Thymus (tissue), 11 donors: ENCODE data around the gene SNX13. TPM values are rescaled to one million over a fixed set of nuclear protein-coding genes. Genes with fewer than 3 reads are reported as not detected.

ENCODE experiments used
- DNase-seq, 9 donors: peaks; one replicate each; pipeline ENCODE4 v3.0.0-alpha.2; 2013; ENCODE audit warnings: low spot score in 9 of 9, low read depth in 6 of 9, missing footprints in 1 of 9
- H3K27ac ChIP-seq, 2 donors: one replicate each; pipeline ENCODE4 v1.5.1; 2013; ENCODE audit warnings: control low read depth in 1 of 2, low read depth in 1 of 2, low read length in 1 of 2, mild to moderate bottlenecking in 1 of 2, moderate library complexity in 1 of 2
- H3K27me3 ChIP-seq, 2 donors: one replicate each; pipeline ENCODE4 v1.5.1; 2013; ENCODE audit warnings: low read length in 1 of 2; ENCODE audit not compliant: control insufficient read depth in 2 of 2, insufficient read depth in 1 of 2
- H3K36me3 ChIP-seq, 2 donors: one replicate each; pipeline ENCODE4 v1.5.1; 2013; ENCODE audit warnings: low read length in 1 of 2, mild to moderate bottlenecking in 1 of 2, moderate library complexity in 1 of 2; ENCODE audit not compliant: control insufficient read depth in 2 of 2, insufficient read depth in 2 of 2
- H3K4me1 ChIP-seq, 2 donors: one replicate each; pipeline ENCODE4 v1.5.1; 2013; ENCODE audit warnings: low read length in 2 of 2; ENCODE audit not compliant: control insufficient read depth in 2 of 2, insufficient read depth in 2 of 2
- H3K4me3 ChIP-seq, 2 donors: one replicate each; pipeline ENCODE4 v1.5.1; 2013; ENCODE audit warnings: low read length in 2 of 2, control low read depth in 1 of 2, mild to moderate bottlenecking in 1 of 2
- H3K9me3 ChIP-seq, 2 donors: one replicate each; pipeline ENCODE4 v1.5.1; 2013; ENCODE audit warnings: low read length in 1 of 2, mild to moderate bottlenecking in 1 of 2; ENCODE audit not compliant: control insufficient read depth in 2 of 2, insufficient read depth in 1 of 2
- WGBS: extraction: QIAGEN DNeasy Blood & Tissue Kit; methylation state at CpG from one replicate; pipeline ENCODE4 v1.1.7; 2013; 5-methylcytosine and 5-hydroxymethylcytosine counted together
- polyA plus RNA-seq: library from polyadenylated mRNA; stranded (reverse); fragments of 200-250 nt; gene quantifications from one replicate; pipeline ENCODE4 v1.2.3, GENCODE V29; 2013
- total RNA-seq: library from RNA; stranded (reverse); fragments of 120-200 nt; gene quantifications from one replicate; pipeline ENCODE4 v1.2.4, GENCODE V29; 2013
- donor health status: healthy.

SNX13 gene
- total and polyA plus RNA-seq, 2 donors, result 12.3 to 33.4 TPM

GRCh38 chr7:17983221-17984062, 43.1 kb upstream of the SNX13 start:
- 83% methylated on average over 3 of the region's 3 CpGs for WGBS
- Histone ChIP-seq H3K27ac (no peak overlapping the region), H3K4me1 (no peaks in the 10 kb centered on the region), H3K9me3 (no peaks in the 10 kb centered on the region), H3K36me3 (no peaks in the 10 kb centered on the region), H3K27me3 (no peaks in the 10 kb centered on the region), H3K4me3 (no peak overlapping the region)
- no peak for DNase-seq

GRCh38 chr7:17976952-17977351, 36.7 kb upstream of the SNX13 start:
- Histone ChIP-seq H3K9me3 (no peaks in the 10 kb centered on the region), H3K27me3 (no peaks in the 10 kb centered on the region), H3K4me3 (no peak overlapping the region), H3K36me3 (no peaks in the 10 kb centered on the region), H3K4me1 (no peaks in the 10 kb centered on the region), H3K27ac (no peak overlapping the region)
- DNase-seq, result no peak
- WGBS, result 50% methylated on average over 2 of the region's 2 CpGs

GRCh38 chr7:17971411-17971810, 31.1 kb upstream of the SNX13 start:
- 96% methylated on average over 2 of the region's 2 CpGs for WGBS
- no peak for DNase-seq
- H3K36me3 ChIP-seq, result no peaks in the 10 kb centered on the region
- no peaks in the 10 kb centered on the region for H3K4me1 ChIP-seq
- H3K4me3 ChIP-seq, result no peak overlapping the region
- no peaks in the 10 kb centered on the region for H3K27me3 ChIP-seq
- H3K9me3 ChIP-seq, result no peaks in the 10 kb centered on the region
- H3K27ac ChIP-seq, result no peak overlapping the region

- H3K9me3 ChIP-seq, result no peaks in the 10 kb centered on the region
- 85% methylated on average over 5 of the region's 5 CpGs for WGBS
- DNase-seq, result no peak
- no peak overlapping the region for H3K27ac ChIP-seq
- H3K4me3 ChIP-seq, result no peak overlapping the region
- H3K4me1 ChIP-seq, result no peaks in the 10 kb centered on the region
- no peaks in the 10 kb centered on the region for H3K36me3 ChIP-seq
- H3K27me3 ChIP-seq, result no peaks in the 10 kb centered on the region
Observed at GRCh38 chr7:17968791-17969715, 28.8 kb upstream of the SNX13 start.

- 95% methylated on average over 3 of the region's 3 CpGs for WGBS
- Histone ChIP-seq H3K4me3 (no peak overlapping the region), H3K36me3 (no peaks in the 10 kb centered on the region), H3K27ac (no peak overlapping the region), H3K9me3 (no peaks in the 10 kb centered on the region), H3K4me1 (no peaks in the 10 kb centered on the region), H3K27me3 (no peaks in the 10 kb centered on the region)
- no peak for DNase-seq
Observed at GRCh38 chr7:17966706-17967105, 26.4 kb upstream of the SNX13 start.

DNA sequence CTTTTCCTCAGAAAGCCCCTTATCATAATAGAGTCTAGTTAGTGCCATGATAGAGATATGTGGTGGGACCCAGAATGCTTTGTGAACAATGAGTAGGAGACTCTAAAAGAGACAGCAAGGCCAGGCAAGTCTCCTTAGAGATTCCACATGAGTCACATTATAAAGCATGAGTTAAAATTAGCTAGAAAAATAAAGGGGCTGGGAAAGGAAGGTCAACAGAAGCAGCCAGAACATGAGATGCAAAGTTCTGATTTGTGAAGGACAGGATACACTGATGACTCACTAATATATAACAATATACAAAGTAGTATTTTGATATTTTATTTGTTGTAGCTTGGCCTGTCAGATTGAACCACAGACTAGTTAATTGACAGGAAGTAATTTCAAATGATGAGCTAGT, 25.3 kb upstream of the SNX13 start:
- Histone ChIP-seq H3K4me3 (no peak overlapping the region), H3K4me1 (no peaks in the 10 kb centered on the region), H3K27me3 (no peaks in the 10 kb centered on the region), H3K27ac (no peak overlapping the region), H3K9me3 (no peaks in the 10 kb centered on the region), H3K36me3 (no peaks in the 10 kb centered on the region)
- DNase-seq, result no peak

GRCh38 chr7:17963281-17963680, 23.0 kb upstream of the SNX13 start:
- H3K9me3 ChIP-seq, result no peaks in the 10 kb centered on the region
- no peaks in the 10 kb centered on the region for H3K36me3 ChIP-seq
- H3K27ac ChIP-seq, result no peak overlapping the region
- no peaks in the 10 kb centered on the region for H3K27me3 ChIP-seq
- H3K4me3 ChIP-seq, result no peak overlapping the region
- WGBS, result 97% methylated on average over 3 of the region's 3 CpGs
- no peaks in the 10 kb centered on the region for H3K4me1 ChIP-seq
- no peak for DNase-seq

DNA sequence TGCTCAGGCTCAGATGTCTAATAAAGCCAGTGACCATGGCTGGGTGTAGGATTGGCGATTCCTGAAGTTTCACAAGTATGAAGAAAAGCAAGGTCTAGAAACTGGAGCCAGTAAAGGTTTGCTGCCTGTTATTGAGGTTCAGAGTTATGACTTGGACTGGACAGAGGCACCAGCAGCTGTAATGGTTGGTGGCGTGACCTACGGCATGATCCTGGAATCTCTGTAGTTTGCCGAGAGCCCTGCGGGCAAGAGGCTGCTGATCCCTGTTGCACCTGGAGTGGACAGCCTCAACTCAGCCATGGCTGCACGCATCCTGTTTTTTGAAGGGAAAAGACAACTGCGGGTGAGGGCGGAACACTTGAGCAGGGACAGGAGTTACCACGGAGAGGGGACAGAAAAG, 22.4 kb upstream of the SNX13 start:
- Histone ChIP-seq H3K36me3 (no peaks in the 10 kb centered on the region), H3K27ac (no peak overlapping the region), H3K4me3 (no peak overlapping the region), H3K4me1 (no peaks in the 10 kb centered on the region), H3K27me3 (no peaks in the 10 kb centered on the region), H3K9me3 (no peaks in the 10 kb centered on the region)
- WGBS, result 97% methylated on average over 9 of the region's 9 CpGs
- DNase-seq, result no peak

- Histone ChIP-seq H3K27ac (no peak overlapping the region), H3K9me3 (no peaks in the 10 kb centered on the region), H3K36me3 (no peaks in the 10 kb centered on the region), H3K27me3 (no peaks in the 10 kb centered on the region), H3K4me3 (no peak overlapping the region), H3K4me1 (no peaks in the 10 kb centered on the region)
- 97% methylated on average over 2 of the region's 2 CpGs for WGBS
- DNase-seq, result no peak
Observed at GRCh38 chr7:17957871-17958270, 17.6 kb upstream of the SNX13 start.
